ENCODE results near the gene ALG13. TPM values are rescaled to one million over a fixed set of nuclear protein-coding genes. Genes with fewer than 3 reads are reported as not detected.

ALG13 gene
- polyA plus RNA-seq, 3 donors = 62.0 to 94.5 (median 83.5) TPM

DNA sequence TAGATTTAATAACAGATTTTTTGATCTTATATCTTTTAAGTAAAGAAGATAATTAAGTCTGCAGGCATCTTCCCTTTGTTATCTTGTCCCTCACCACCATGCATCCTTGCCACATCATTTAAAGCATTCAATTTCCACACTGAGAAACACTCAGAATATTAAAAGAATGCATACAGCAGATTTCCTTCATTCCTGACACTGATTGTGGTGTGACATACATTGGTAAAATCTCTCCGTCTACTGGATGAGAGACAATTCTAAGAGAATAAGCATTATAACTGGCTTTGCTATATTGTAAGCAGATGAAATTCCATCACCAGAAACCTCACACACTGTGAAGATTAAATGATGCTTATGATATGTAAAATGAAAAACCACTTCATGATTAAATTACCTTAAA is 97.6 kb downstream of the ALG13 start:
- H3K4me1 ChIP-seq (ENCODE audit: control insufficient read depth in 1 of 2, insufficient read depth in 2 of 2, low read length in 2 of 2) = peaks cover 9 to 20% of the 10 kb centered on the region in 2 donors
- no peak overlapping the region for H2AFZ ChIP-seq (ENCODE audit: insufficient read depth, low read depth, low read length, poor library complexity, severe bottlenecking)
- no peak overlapping the region for H3K4me3 Mint-ChIP-seq
- no peak overlapping the region for H3K9ac ChIP-seq (ENCODE audit: insufficient read depth, low read length, poor library complexity, severe bottlenecking)
- peaks cover 0 to 1% (median 0%) of the 10 kb centered on the region in 7 donors for H3K9me3 Mint-ChIP-seq
- no peaks in the 10 kb centered on the region for H3K36me3 Mint-ChIP-seq
- no peaks in the 10 kb centered on the region for H3K9me3 ChIP-seq (replicated peaks in 1 of 2; ENCODE audit: control insufficient read depth in 1 of 2, insufficient read depth in 1 of 2, low read length in 2 of 2)
- no peak overlapping the region for H3K27ac Mint-ChIP-seq
- H3K36me3 ChIP-seq (replicated peaks in 1 of 2; ENCODE audit: control insufficient read depth in 1 of 2, insufficient read depth in 2 of 2, low read length in 2 of 2) = no peaks in the 10 kb centered on the region
- WGBS (ENCODE audit: insufficient coverage) = no CpG with 5 or more reads among the region's 1 CpG
- H3K4me2 ChIP-seq (replicated peaks; ENCODE audit: extremely low read depth, low read length, poor library complexity, severe bottlenecking) = no peak overlapping the region
- H3K4me3 ChIP-seq (replicated peaks in 1 of 3; ENCODE audit: low read depth in 2 of 3, low read length in 3 of 3) = no peak overlapping the region
- no peaks in the 10 kb centered on the region for H3K27me3 ChIP-seq (ENCODE audit: control insufficient read depth in 2 of 2, insufficient read depth in 2 of 2, low read length in 2 of 2)
- TF ChIP-seq, protein P1, sequence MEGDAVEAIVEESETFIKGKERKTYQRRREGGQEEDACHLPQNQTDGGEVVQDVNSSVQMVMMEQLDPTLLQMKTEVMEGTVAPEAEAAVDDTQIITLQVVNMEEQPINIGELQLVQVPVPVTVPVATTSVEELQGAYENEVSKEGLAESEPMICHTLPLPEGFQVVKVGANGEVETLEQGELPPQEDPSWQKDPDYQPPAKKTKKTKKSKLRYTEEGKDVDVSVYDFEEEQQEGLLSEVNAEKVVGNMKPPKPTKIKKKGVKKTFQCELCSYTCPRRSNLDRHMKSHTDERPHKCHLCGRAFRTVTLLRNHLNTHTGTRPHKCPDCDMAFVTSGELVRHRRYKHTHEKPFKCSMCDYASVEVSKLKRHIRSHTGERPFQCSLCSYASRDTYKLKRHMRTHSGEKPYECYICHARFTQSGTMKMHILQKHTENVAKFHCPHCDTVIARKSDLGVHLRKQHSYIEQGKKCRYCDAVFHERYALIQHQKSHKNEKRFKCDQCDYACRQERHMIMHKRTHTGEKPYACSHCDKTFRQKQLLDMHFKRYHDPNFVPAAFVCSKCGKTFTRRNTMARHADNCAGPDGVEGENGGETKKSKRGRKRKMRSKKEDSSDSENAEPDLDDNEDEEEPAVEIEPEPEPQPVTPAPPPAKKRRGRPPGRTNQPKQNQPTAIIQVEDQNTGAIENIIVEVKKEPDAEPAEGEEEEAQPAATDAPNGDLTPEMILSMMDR (IDR thresholded peaks at IDR 0.05) = no peak
- H4K20me1 ChIP-seq (ENCODE audit: insufficient read depth, low read length) = no peaks in the 10 kb centered on the region
- no peak overlapping the region for H3K27ac ChIP-seq (ENCODE audit: low read depth in 1 of 2, low read length in 2 of 2)
- intact Hi-C loops (cut with micrococcal nuclease) = no loop called here
- H3K27me3 Mint-ChIP-seq (ENCODE audit: low read depth in 3 of 3) = peaks cover 0 to 15% (median 0%) of the 10 kb centered on the region in 3 donors
- no peak for DNase-seq
- no peaks in the 10 kb centered on the region for H3K79me2 ChIP-seq (ENCODE audit: insufficient read depth, low read length)
- H3K4me1 Mint-ChIP-seq = peaks cover 20% of the 10 kb centered on the region

DNA sequence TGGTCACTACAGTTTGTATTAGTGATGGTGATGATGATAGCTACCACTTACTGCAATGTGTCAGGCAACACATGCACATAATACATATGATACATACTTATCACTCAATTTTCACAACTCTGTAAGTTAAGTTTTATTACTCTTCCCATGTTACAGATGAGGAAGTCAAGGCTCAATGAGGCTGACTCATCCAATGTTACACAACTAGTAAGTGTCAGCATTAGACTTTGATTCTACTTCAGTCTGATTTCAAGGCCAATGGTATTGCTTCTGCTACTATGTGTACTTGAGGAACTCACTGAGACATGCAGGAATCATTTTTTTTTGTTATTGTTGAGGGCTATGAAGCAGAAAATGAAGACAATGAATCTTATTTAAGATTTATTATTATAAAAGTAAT is 98.6 kb downstream of the ALG13 start:
- Histone ChIP-seq H3K4me1 (ENCODE audit: control insufficient read depth in 1 of 2, insufficient read depth in 2 of 2, low read length in 2 of 2) (peaks cover 9 to 20% of the 10 kb centered on the region in 2 donors), H3K79me2 (ENCODE audit: insufficient read depth, low read length) (no peaks in the 10 kb centered on the region), H3K27me3 (ENCODE audit: control insufficient read depth in 2 of 2, insufficient read depth in 2 of 2, low read length in 2 of 2) (no peaks in the 10 kb centered on the region), H3K36me3 (replicated peaks in 1 of 2; ENCODE audit: control insufficient read depth in 1 of 2, insufficient read depth in 2 of 2, low read length in 2 of 2) (no peaks in the 10 kb centered on the region), H3K27ac (ENCODE audit: low read depth in 1 of 2, low read length in 2 of 2) (peak overlapping the region in 1 of 2 donors; percentile 43), H3K4me3 (replicated peaks in 1 of 3; ENCODE audit: low read depth in 2 of 3, low read length in 3 of 3) (no peak overlapping the region), H2AFZ (ENCODE audit: insufficient read depth, low read depth, low read length, poor library complexity, severe bottlenecking) (no peak overlapping the region), H4K20me1 (ENCODE audit: insufficient read depth, low read length) (no peaks in the 10 kb centered on the region), H3K9me3 (replicated peaks in 1 of 2; ENCODE audit: control insufficient read depth in 1 of 2, insufficient read depth in 1 of 2, low read length in 2 of 2) (peaks cover 0 to 4% of the 10 kb centered on the region in 2 donors), H3K4me2 (replicated peaks; ENCODE audit: extremely low read depth, low read length, poor library complexity, severe bottlenecking) (peak overlapping the region; percentile 7), H3K9ac (ENCODE audit: insufficient read depth, low read length, poor library complexity, severe bottlenecking) (no peak overlapping the region)
- peaks cover 20% of the 10 kb centered on the region for H3K4me1 Mint-ChIP-seq
- H3K4me3 Mint-ChIP-seq = no peak overlapping the region
- peaks cover 0 to 10% (median 0%) of the 10 kb centered on the region in 3 donors for H3K27me3 Mint-ChIP-seq (ENCODE audit: low read depth in 3 of 3)
- peak overlapping the region in 2 of 7 donors; percentile 76 to 83 for H3K27ac Mint-ChIP-seq
- intact Hi-C loops (cut with micrococcal nuclease) = no loop called here
- H3K9me3 Mint-ChIP-seq = peaks cover 0 to 7% (median 2%) of the 10 kb centered on the region in 7 donors
- no peaks in the 10 kb centered on the region for H3K36me3 Mint-ChIP-seq
- peak; percentile 62 to 78 (median 65) for DNase-seq
- TF ChIP-seq, protein P1 (IDR thresholded peaks at IDR 0.05) = no peak

Data from CD14-positive monocyte (primary cell).